A549 (cell line): Measurements from ENCODE around the gene RND2. TPM values are rescaled to one million over a fixed set of nuclear protein-coding genes. Genes with fewer than 3 reads are reported as not detected.

Experiments
- ATAC-seq, 2 experiments: fragments of 200-7000 bp in 1 of 2; fragments of >200 bp in 1 of 2; cut with Nextera tagmentation in 1 of 2; cut with Tn5 transposase in 1 of 2; 3 replicates each; pipeline versions ENCODE4 v1.8.0 to v1.9.1; 2018 to 2020; ENCODE audit warnings: mild to moderate bottlenecking in 1 of 2, moderate library complexity in 1 of 2
- CTCF ChIA-PET: fragments of 300-600 bp; sonication (Branson Sonifier 250); formaldehyde crosslinking; extraction: SDS; loops from one replicate; lab custom pipeline; 2021; ENCODE audit warnings: antibody characterized with exemption, inconsistent platforms; lab: Yijun Ruan, JAX
- POLR2A ChIA-PET: fragments of 350-600 bp; formaldehyde crosslinking; extraction: SDS; loops from one replicate; lab custom pipeline; 2021; ENCODE audit warnings: antibody characterized with exemption, inconsistent platforms; lab: Yijun Ruan, JAX
- DNase-seq, 2 experiments: peaks; one replicate each; pipeline versions ENCODE4 v3.0.0 to v3.0.0-alpha.2; 2011 to 2016; ENCODE audit warnings: low read depth in 1 of 2, low spot score in 1 of 2
- FAIRE-seq: peaks from 2 replicates; lab custom pipeline; 2011; peaks lifted over from hg19 to GRCh38; lab: Jason Lieb, UNC
- H3K27ac ChIP-seq, 2 experiments: fragments of >200 bp; sonication (Bioruptor Twin); formaldehyde crosslinking; 3 replicates each; pipeline ENCODE4 v1.5.1; 2016 to 2017
- H3K4me1 ChIP-seq: fragments of >200 bp; sonication (Bioruptor Twin); formaldehyde crosslinking; 3 replicates; pipeline ENCODE4 v1.6.1; 2016
- H3K4me2 ChIP-seq: fragments of >200 bp; sonication (Bioruptor Twin); formaldehyde crosslinking; 3 replicates; pipeline ENCODE4 v1.6.1; 2016
- H3K4me3 ChIP-seq: fragments of >200 bp; sonication (Bioruptor Twin); formaldehyde crosslinking; 3 replicates; pipeline ENCODE4 v1.5.1; 2016
- H3K9me3 ChIP-seq: fragments of >200 bp; sonication (Bioruptor Twin); formaldehyde crosslinking; 3 replicates; pipeline ENCODE4 v1.6.1; 2016
- EHF ChIP-seq: fragments of 250-450 bp; sonication (Bioruptor Pico); IDR thresholded peaks from 2 replicates; pipeline ENCODE4 v1.5.0; 2020; ENCODE audit warnings: mild to moderate bottlenecking
- HDAC2 ChIP-seq: fragments of 200-600 bp; sonication (generic); IDR thresholded peaks from 2 replicates; pipeline ENCODE4 v1.6.1; 2016
- HES2 ChIP-seq: fragments of >200 bp; sonication (Bioruptor Twin); formaldehyde crosslinking; IDR thresholded peaks from 2 replicates; pipeline ENCODE4 v1.6.1; 2016
- MAX ChIP-seq: IDR thresholded peaks from 2 replicates; pipeline ENCODE4 v1.6.1; 2012
- MAZ ChIP-seq: fragments of 150-350 bp; IDR thresholded peaks from 2 replicates; pipeline ENCODE4 v1.6.1; 2014; ENCODE audit warnings: antibody characterized with exemption, low read depth, low read length, borderline replicate concordance
- MYC ChIP-seq: IDR thresholded peaks from 2 replicates; pipeline ENCODE4 v1.6.1; 2012; ENCODE audit warnings: mild to moderate bottlenecking, inconsistent platforms, low read length, improper control_type of control experiment, borderline replicate concordance
- NFE2L2 ChIP-seq: fragments of 150-350 bp; conservative IDR thresholded peaks from 2 replicates; pipeline ENCODE4 v1.6.1; 2014; ENCODE audit warnings: low read length
- PHF8 ChIP-seq: fragments of 200-600 bp; sonication (generic); IDR thresholded peaks from 2 replicates; pipeline ENCODE4 v1.6.1; 2016; ENCODE audit warnings: low read depth, mild to moderate bottlenecking, antibody characterized with exemption, moderate library complexity, borderline replicate concordance
- RAD21 ChIP-seq, 2 experiments: fragments of >200 bp in 1 of 2; sonication (Bioruptor Twin) in 1 of 2; formaldehyde crosslinking in 1 of 2; IDR thresholded peaks in 1 of 2; conservative IDR thresholded peaks in 1 of 2; 2 replicates in 1 of 2; 3 replicates in 1 of 2; pipeline ENCODE4 v1.6.1; 2012 to 2018; ENCODE audit warnings: inconsistent platforms in 1 of 2
- RCOR1 ChIP-seq: fragments of 150-350 bp; IDR thresholded peaks from 2 replicates; pipeline ENCODE4 v1.6.1; 2014; ENCODE audit warnings: antibody characterized with exemption, low read length, low read depth
- REST ChIP-seq: fragments of 200-600 bp; sonication (generic); IDR thresholded peaks from 2 replicates; pipeline ENCODE4 v1.6.1; 2016; ENCODE audit warnings: antibody characterized with exemption, mild to moderate bottlenecking, moderate library complexity
- SREBF2 ChIP-seq: fragments of 450-650 bp; IDR thresholded peaks from 2 replicates; pipeline ENCODE4 v1.6.1; 2014; ENCODE audit warnings: mild to moderate bottlenecking, moderate library complexity
- ZC3H11A ChIP-seq: fragments of 450-650 bp; IDR thresholded peaks from 2 replicates; pipeline ENCODE4 v1.6.1; 2014; ENCODE audit warnings: antibody characterized with exemption, mild to moderate bottlenecking
- WGBS: methylation state at CpG from one replicate; pipeline ENCODE4 v1.1.6; 2017; ENCODE audit errors: missing lambda C conversion rate; 5-methylcytosine and 5-hydroxymethylcytosine counted together
- polyA plus RNA-seq, 4 experiments: library from polyadenylated mRNA; depleted of rRNA in 3 of 4; stranded (reverse); fragments of >200 nt; fragmentation: RNase III in 1 of 4; extraction: RNeasy Plus Mini Kit Qiagen cat#74134 plus additional on column Dnase treatment in 1 of 4; gene quantifications; 2 replicates in 3 of 4; 3 replicates in 1 of 4; pipeline ENCODE4 v1.2.3, GENCODE V29; 2011 to 2017
- TF ChIP-seq, protein P1 (sequence below): IDR thresholded peaks from 2 replicates; pipeline ENCODE4 v1.6.1; 2012; ENCODE audit warnings: low read depth, borderline replicate concordance
- TF ChIP-seq, protein P2 (sequence below): IDR thresholded peaks from 2 replicates; pipeline ENCODE4 v1.6.1; 2012
- TF ChIP-seq, protein P3 (sequence below): fragments of >200 bp; sonication (Bioruptor Twin); formaldehyde crosslinking; IDR thresholded peaks from 3 replicates; pipeline ENCODE4 v1.6.1; 2016
- TF ChIP-seq, protein P4 (sequence below): fragments of 250-450 bp; sonication (Bioruptor Pico); IDR thresholded peaks from 2 replicates; pipeline ENCODE4 v1.5.0; 2020; ENCODE audit warnings: low read depth, mild to moderate bottlenecking, moderate library complexity

The RND2 gene
- polyA plus RNA-seq, 2 of the 4 experiments (the other 2 are of a cell fraction): 0.19 to 0.28 TPM

DNA sequence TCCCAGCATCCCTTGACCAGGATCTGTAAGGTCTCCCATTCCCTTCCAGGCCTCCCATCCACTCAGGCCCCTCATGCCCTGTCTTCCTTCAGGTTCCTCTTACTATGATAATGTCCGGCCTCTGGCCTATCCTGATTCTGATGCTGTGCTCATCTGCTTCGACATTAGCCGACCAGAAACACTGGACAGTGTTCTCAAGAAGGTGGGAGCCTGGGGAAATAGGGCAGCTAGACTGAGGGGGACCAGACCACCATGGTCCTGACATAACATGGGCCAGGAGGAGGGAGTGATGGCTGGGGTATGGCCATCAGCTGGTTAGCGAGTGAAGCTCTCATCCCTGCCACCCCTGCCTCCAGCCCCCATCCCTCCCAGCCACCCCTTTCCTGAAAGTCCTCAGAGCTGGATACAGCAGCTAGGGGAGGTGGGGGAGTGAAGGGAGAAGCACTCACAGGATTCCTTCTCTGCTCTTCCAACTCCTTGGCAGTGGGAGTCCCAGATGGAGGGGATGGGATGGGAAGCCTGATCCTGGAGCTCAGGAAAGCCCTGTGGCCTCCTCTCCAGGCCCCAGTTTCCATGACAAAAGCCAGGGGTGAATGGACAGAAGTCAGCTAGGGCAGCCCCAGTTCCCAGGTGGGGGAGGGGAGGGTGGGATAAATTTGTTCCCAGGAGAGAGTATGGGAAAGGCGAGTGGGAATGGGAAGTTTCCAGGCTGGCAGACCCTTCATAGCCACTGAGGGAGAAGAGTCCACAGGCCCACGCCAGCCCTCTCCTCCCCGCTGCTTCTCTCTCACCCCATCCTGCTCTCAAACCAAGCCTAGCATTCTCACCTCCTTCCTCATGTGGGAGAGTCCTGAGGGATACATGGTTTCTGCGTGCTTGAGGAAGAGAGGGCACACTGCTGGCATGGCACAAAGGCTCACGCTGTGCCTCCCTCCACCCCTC, 2.3 kb downstream of the RND2 start:
- FAIRE-seq: no peak
- H3K4me1 ChIP-seq: peaks cover 12% of the 10 kb centered on the region
- CTCF ChIA-PET: interaction anchor here (1.5 to 2.2 kb wide), 4 partner anchors 12 to 54 kb away, joined by 3 to 5 read pairs (median 4); no protein-coding TSS in a partner anchor
- no peak for TF ChIP-seq PHF8
- TF ChIP-seq, protein P1, sequence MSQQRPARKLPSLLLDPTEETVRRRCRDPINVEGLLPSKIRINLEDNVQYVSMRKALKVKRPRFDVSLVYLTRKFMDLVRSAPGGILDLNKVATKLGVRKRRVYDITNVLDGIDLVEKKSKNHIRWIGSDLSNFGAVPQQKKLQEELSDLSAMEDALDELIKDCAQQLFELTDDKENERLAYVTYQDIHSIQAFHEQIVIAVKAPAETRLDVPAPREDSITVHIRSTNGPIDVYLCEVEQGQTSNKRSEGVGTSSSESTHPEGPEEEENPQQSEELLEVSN: no peak
- TF ChIP-seq MYC: no peak
- no peak for TF ChIP-seq RCOR1
- TF ChIP-seq EHF (CRISPR knock-in tag): no peak
- TF ChIP-seq, protein P2, sequence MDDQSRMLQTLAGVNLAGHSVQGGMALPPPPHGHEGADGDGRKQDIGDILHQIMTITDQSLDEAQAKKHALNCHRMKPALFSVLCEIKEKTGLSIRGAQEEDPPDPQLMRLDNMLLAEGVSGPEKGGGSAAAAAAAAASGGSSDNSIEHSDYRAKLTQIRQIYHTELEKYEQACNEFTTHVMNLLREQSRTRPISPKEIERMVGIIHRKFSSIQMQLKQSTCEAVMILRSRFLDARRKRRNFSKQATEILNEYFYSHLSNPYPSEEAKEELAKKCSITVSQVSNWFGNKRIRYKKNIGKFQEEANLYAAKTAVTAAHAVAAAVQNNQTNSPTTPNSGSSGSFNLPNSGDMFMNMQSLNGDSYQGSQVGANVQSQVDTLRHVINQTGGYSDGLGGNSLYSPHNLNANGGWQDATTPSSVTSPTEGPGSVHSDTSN: no peak
- no peak for TF ChIP-seq MAZ
- TF ChIP-seq NFE2L2: no peak
- no peak for TF ChIP-seq REST
- TF ChIP-seq MAX: no peak
- no peak for TF ChIP-seq SREBF2
- TF ChIP-seq, protein P3, sequence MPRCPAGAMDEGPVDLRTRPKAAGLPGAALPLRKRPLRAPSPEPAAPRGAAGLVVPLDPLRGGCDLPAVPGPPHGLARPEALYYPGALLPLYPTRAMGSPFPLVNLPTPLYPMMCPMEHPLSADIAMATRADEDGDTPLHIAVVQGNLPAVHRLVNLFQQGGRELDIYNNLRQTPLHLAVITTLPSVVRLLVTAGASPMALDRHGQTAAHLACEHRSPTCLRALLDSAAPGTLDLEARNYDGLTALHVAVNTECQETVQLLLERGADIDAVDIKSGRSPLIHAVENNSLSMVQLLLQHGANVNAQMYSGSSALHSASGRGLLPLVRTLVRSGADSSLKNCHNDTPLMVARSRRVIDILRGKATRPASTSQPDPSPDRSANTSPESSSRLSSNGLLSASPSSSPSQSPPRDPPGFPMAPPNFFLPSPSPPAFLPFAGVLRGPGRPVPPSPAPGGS: no peak
- no peak for TF ChIP-seq ZC3H11A
- TF ChIP-seq, protein P4, sequence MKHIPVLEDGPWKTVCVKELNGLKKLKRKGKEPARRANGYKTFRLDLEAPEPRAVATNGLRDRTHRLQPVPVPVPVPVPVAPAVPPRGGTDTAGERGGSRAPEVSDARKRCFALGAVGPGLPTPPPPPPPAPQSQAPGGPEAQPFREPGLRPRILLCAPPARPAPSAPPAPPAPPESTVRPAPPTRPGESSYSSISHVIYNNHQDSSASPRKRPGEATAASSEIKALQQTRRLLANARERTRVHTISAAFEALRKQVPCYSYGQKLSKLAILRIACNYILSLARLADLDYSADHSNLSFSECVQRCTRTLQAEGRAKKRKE (CRISPR knock-in tag): no peak
- TF ChIP-seq HDAC2: no peak
- no peak for TF ChIP-seq RAD21 (conservative IDR thresholded peaks at IDR 0.05 in 1 of 2, IDR thresholded peaks at IDR 0.05 in 1 of 2)
- TF ChIP-seq HES2: no peak
- TF ChIP-seq, all 56 proteins: peak for 0
- Histone ChIP-seq H3K4me3 (no peak overlapping the region), H3K9me3 (no peaks in the 10 kb centered on the region), H3K27ac (no peak overlapping the region), H3K4me2 (no peak overlapping the region)
- peak in 1 of 2 experiments; percentile 2; a peak in 1 of 6 replicates for ATAC-seq
- WGBS: 77% methylated on average over 9 of the region's 9 CpGs
- no peak for DNase-seq
- POLR2A ChIA-PET: interaction anchor here (2.0 kb wide), 1 partner anchor 288 kb away, joined by 6 read pairs; no protein-coding TSS in a partner anchor
